Loucy (cell line): ENCODE data around the gene ELP2.

Experiments used
- CTCF ChIP-seq: fragments of 200-600 bp; sonication (generic); conservative IDR thresholded peaks from 2 replicates; pipeline ENCODE4 v1.5.1; 2014; ENCODE audit warnings: mild to moderate bottlenecking, antibody characterized with exemption, low read length
- EZH2phosphoT487 ChIP-seq: fragments of 200-600 bp; IDR thresholded peaks from 2 replicates; pipeline ENCODE4 v1.6.1; 2018; ENCODE audit warnings: antibody characterized with exemption, mild to moderate bottlenecking, moderate library complexity, borderline replicate concordance

DNA sequence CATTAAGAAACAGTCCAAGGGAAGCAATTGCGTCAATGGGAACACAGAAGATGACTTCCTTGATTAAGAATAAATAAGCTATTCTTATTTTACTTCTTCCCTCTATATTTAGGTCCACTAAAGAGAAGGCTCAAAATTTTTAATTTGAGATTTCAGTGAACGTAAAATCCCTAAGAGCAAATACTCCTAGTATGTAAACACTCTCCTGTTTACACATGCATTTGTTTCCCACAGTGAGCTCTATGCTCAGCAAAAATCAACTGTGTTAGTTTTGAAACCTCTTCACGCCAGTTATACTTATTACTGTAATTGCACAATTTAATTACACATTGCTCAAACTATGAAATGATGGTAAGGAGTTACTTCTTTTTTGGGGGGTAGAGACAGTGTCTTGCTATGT lies 9.4 kb upstream of the ELP2 start:
- TF ChIP-seq CTCF, result no peak
- TF ChIP-seq EZH2phosphoT487, result no peak
